SU-DHL-6 (cell line): ENCODE results near the gene FRAT2.

Experiments used
- H2AFZ ChIP-seq: fragments of 200-600 bp; sonication (generic); 2 replicates; pipeline ENCODE4 v1.6.1; 2014; ENCODE audit warnings: low read depth, mild to moderate bottlenecking, moderate library complexity, mixed read lengths, antibody characterized with exemption, low read length; ENCODE audit not compliant: severe bottlenecking
- H3F3A ChIP-seq: fragments of 200-600 bp; shearing (Covaris generic); 2 replicates; pipeline ENCODE4 v1.6.0; 2016; ENCODE audit warnings: antibody characterized with exemption, mild to moderate bottlenecking; ENCODE audit not compliant: insufficient read depth
- H3K27ac ChIP-seq: fragments of 200-600 bp; sonication (generic); 2 replicates; pipeline ENCODE4 v1.5.1; 2016; ENCODE audit warnings: low read depth, mild to moderate bottlenecking, low read length, moderate library complexity, mixed read lengths
- H3K27me3 ChIP-seq: fragments of 200-600 bp; sonication (generic), shearing (Covaris generic); 2 replicates; pipeline ENCODE4 v1.6.0; 2014; ENCODE audit warnings: mild to moderate bottlenecking, low read length
- H3K36me3 ChIP-seq: fragments of 200-600 bp; sonication (generic); 2 replicates; pipeline ENCODE4 v1.6.1; 2014; ENCODE audit warnings: mild to moderate bottlenecking, low read length, mixed read lengths
- H3K4me2 ChIP-seq: fragments of 300-600, 200-600 bp; shearing (Covaris generic), sonication (generic); 2 replicates; pipeline ENCODE4 v1.6.0; 2014; ENCODE audit warnings: low read length, low read depth, mild to moderate bottlenecking; ENCODE audit not compliant: poor library complexity, severe bottlenecking
- H3K4me3 ChIP-seq: fragments of 200-600 bp; sonication (generic); 2 replicates; pipeline ENCODE4 v1.5.1; 2014; ENCODE audit warnings: antibody characterized with exemption, low read length, mild to moderate bottlenecking, mixed read lengths; ENCODE audit not compliant: insufficient read depth, poor library complexity, severe bottlenecking
- H3K79me2 ChIP-seq: fragments of 200-600 bp; sonication (generic); 2 replicates; pipeline ENCODE4 v1.6.1; 2014; ENCODE audit warnings: mild to moderate bottlenecking, low read length, moderate library complexity; ENCODE audit not compliant: insufficient read depth
- H3K9ac ChIP-seq: fragments of 200-600 bp; sonication (generic); 2 replicates; pipeline ENCODE4 v1.7.0; 2014; ENCODE audit warnings: mild to moderate bottlenecking, low read length
- H3K9me2 ChIP-seq: fragments of 200-600 bp; sonication (generic); replicated peaks from 2 replicates; pipeline ENCODE4 v1.6.1; 2014; ENCODE audit warnings: low read length; ENCODE audit not compliant: insufficient read depth
- H3K9me3 ChIP-seq: fragments of 200-600 bp; sonication (generic); 2 replicates; pipeline ENCODE4 v1.6.1; 2014; ENCODE audit warnings: low read length, mixed read lengths; ENCODE audit not compliant: insufficient read depth
- H4K20me1 ChIP-seq: fragments of 200-600 bp; sonication (generic); 2 replicates; pipeline ENCODE4 v1.6.1; 2014; ENCODE audit warnings: low read depth, mild to moderate bottlenecking, antibody characterized with exemption, low read length, moderate library complexity, mixed read lengths
- EZH2phosphoT487 ChIP-seq: fragments of 200-600 bp; sonication (generic), shearing (Covaris generic); conservative IDR thresholded peaks from 2 replicates; pipeline ENCODE4 v1.6.1; 2018; ENCODE audit warnings: mild to moderate bottlenecking, antibody characterized with exemption, low read length, moderate library complexity, mixed read lengths
- TF ChIP-seq, protein P1 (sequence below): fragments of 200-600 bp; sonication (generic); IDR thresholded peaks from one replicate; pipeline ENCODE4 v1.5.1; 2017; ENCODE audit warnings: antibody characterized with exemption, mild to moderate bottlenecking, low read length, moderate library complexity; ENCODE audit not compliant: insufficient read depth, poor library complexity, severe bottlenecking

Gene FRAT2

DNA sequence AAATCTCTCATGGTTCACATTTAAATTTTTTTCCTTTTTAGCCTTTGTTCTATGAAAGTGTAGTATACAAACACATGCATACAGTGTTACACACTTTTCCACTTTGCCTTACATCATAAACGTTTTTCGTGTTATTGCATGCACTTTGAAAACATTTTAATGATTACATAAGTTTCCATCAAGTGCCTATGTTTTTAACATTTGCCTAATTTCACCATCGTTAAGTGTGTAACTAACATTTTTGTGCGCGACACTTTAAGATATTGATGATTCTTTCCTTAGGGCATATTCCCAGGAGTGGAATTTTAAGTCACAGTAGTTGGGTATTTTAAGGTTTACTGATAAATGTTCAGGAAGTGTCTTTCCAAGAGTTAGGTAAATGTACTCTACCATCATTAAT is 1.5 kb upstream of the FRAT2 start:
- no peaks in the 10 kb centered on the region for H3K79me2 ChIP-seq
- no peaks in the 10 kb centered on the region for H3K36me3 ChIP-seq
- no peak overlapping the region for H3K4me3 ChIP-seq
- H3K9me2 ChIP-seq, result no peaks in the 10 kb centered on the region
- H2AFZ ChIP-seq, result no peak overlapping the region
- no peak overlapping the region for H3K9ac ChIP-seq
- no peak for TF ChIP-seq EZH2phosphoT487
- TF ChIP-seq, protein P1, sequence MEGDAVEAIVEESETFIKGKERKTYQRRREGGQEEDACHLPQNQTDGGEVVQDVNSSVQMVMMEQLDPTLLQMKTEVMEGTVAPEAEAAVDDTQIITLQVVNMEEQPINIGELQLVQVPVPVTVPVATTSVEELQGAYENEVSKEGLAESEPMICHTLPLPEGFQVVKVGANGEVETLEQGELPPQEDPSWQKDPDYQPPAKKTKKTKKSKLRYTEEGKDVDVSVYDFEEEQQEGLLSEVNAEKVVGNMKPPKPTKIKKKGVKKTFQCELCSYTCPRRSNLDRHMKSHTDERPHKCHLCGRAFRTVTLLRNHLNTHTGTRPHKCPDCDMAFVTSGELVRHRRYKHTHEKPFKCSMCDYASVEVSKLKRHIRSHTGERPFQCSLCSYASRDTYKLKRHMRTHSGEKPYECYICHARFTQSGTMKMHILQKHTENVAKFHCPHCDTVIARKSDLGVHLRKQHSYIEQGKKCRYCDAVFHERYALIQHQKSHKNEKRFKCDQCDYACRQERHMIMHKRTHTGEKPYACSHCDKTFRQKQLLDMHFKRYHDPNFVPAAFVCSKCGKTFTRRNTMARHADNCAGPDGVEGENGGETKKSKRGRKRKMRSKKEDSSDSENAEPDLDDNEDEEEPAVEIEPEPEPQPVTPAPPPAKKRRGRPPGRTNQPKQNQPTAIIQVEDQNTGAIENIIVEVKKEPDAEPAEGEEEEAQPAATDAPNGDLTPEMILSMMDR, result no peak
- H3K9me3 ChIP-seq, result no peaks in the 10 kb centered on the region
- H3K27ac ChIP-seq, result no peak overlapping the region
- peaks cover 11% of the 10 kb centered on the region; the same call in 1 of the 2 replicates for H3F3A ChIP-seq
- H3K27me3 ChIP-seq, result no peaks in the 10 kb centered on the region
- no peaks in the 10 kb centered on the region for H4K20me1 ChIP-seq
- no peak overlapping the region for H3K4me2 ChIP-seq

DNA sequence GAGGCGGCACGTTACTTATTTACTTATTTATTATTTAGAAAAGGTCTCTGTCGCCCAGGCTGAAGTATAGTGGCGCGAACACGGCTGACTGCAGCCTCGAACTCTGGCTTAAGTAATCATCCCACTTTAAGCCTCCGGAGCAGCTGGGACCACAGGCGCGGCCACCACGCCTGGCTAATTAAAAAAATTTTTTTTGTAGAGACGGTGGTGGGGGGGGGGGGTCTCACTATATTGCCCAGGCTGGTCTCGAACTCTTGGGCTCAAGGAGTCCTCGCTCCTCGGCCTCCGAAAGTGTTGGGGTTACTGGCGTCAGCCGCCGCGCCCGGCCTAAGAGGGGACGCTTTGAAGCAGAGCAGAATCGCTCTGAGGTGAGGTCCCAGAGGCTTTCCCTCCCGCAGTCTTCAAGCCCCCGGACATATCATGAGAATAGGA is 675 bp upstream of the FRAT2 start:
- peak overlapping the region; percentile 100 for H2AFZ ChIP-seq
- no peak overlapping the region for H3K27ac ChIP-seq
- H4K20me1 ChIP-seq, result no peaks in the 10 kb centered on the region
- no peaks in the 10 kb centered on the region for H3K36me3 ChIP-seq
- no peaks in the 10 kb centered on the region for H3K9me3 ChIP-seq
- H3K79me2 ChIP-seq, result no peaks in the 10 kb centered on the region
- H3K4me2 ChIP-seq, result peak overlapping the region; percentile 68
- no peaks in the 10 kb centered on the region for H3K9me2 ChIP-seq
- H3K4me3 ChIP-seq, result peak overlapping the region; percentile 84
- peaks cover 11% of the 10 kb centered on the region; the same call in 1 of the 2 replicates for H3F3A ChIP-seq
- TF ChIP-seq EZH2phosphoT487, result no peak
- TF ChIP-seq, protein P1, result no peak
- H3K27me3 ChIP-seq, result no peaks in the 10 kb centered on the region
- peak overlapping the region; percentile 71 for H3K9ac ChIP-seq

DNA sequence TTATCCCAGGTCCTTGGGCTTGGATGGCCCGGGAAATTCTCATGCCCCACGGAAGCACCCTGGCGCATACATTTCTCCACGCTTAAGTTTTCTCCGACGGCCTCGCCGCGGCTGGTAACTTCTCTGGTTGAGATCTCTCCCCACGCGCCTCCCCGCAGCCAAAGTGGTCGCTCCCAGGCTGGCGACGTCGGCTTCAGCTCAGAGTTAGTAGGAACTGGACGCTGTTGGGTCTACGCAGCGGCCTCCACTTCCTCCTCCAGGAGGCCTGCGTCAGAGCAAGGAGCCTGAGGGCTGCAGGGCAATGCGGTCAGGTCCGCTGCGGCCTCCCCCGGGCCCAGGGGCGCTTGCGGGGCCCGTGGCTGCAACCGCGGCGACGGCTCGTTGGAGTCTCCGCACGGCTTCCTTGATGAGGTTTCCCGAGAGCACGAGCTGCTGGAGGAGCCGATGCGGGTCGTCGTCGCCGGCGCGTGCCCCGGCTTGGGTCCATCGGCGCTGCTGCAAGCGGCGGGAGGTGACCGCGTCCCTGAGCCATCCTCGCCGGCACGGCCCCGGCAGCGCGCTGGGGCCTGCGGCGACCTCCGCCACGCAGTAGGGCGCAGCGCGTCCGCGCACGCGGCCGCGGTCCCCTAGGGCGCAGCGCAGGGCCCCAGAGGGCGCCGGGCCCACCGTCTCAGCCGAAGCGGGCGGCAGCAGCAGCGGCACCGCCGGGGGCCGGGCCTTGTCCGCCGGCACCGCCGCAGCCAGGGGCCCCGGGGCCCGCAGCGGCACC is 744 bp downstream of the FRAT2 start:
- Histone ChIP-seq H3F3A (peaks cover 11% of the 10 kb centered on the region; the same call in 1 of the 2 replicates), H3K4me3 (peak overlapping the region; percentile 84), H3K9me3 (no peaks in the 10 kb centered on the region), H3K27ac (no peak overlapping the region), H2AFZ (peak overlapping the region; percentile 28), H3K27me3 (no peaks in the 10 kb centered on the region), H3K36me3 (no peaks in the 10 kb centered on the region), H3K9ac (peak overlapping the region; percentile 71), H4K20me1 (no peaks in the 10 kb centered on the region), H3K9me2 (no peaks in the 10 kb centered on the region), H3K4me2 (peak overlapping the region; percentile 68), H3K79me2 (no peaks in the 10 kb centered on the region)
- no peak for TF ChIP-seq EZH2phosphoT487
- TF ChIP-seq, protein P1, result no peak
